Stomach (tissue), 9 donors: ENCODE data around the gene RAP2A. TPM values are rescaled to one million over a fixed set of nuclear protein-coding genes. Genes with fewer than 3 reads are reported as not detected.

Experiments
- DNase-seq, 2 donors: peaks; one replicate each; pipeline versions ENCODE4 v3.0.0 to v3.0.0-alpha.2; 2013 to 2019
- H3K27ac ChIP-seq, 5 donors: fragments of 200-600 bp in 4 of 5; sonication (generic) in 4 of 5; one replicate each; pipeline ENCODE4 v1.5.1; 2013 to 2019; ENCODE audit warnings: mild to moderate bottlenecking in 1 of 5, moderate library complexity in 1 of 5
- H3K27me3 ChIP-seq, 3 donors: fragments of 200-600 bp; sonication (generic); one replicate each; pipeline ENCODE4 v1.5.1; 2017 to 2019; ENCODE audit warnings: mixed run types in 1 of 3
- H3K36me3 ChIP-seq, 4 donors: fragments of 200-600 bp; sonication (generic); 1 replicate in 3 of 4; 2 replicates in 1 of 4; pipeline ENCODE4 v1.5.1; 2016 to 2019
- H3K4me1 ChIP-seq, 4 donors: fragments of 200-600 bp; sonication (generic); one replicate each; pipeline ENCODE4 v1.5.1; 2016 to 2019
- H3K4me3 ChIP-seq, 4 donors: fragments of 200-600 bp; sonication (generic) in 3 of 4; one replicate each; pipeline ENCODE4 v1.5.1; 2016 to 2019; ENCODE audit warnings: mild to moderate bottlenecking in 1 of 4
- H3K9me3 ChIP-seq, 4 donors: fragments of 200-600 bp; sonication (generic); one replicate each; pipeline ENCODE4 v1.5.1; 2016 to 2019
- CTCF ChIP-seq, 7 experiments: fragments of 450-650 bp in 4 of 7; fragments of 200-600 bp in 3 of 7; sonication (generic) in 3 of 7; IDR thresholded peaks; one replicate each; pipeline ENCODE4 v1.5.1; 2016 to 2019; ENCODE audit warnings: antibody characterized with exemption in 7 of 7, control low read depth in 2 of 7, mild to moderate bottlenecking in 1 of 7
- EP300 ChIP-seq: sonication (generic); formaldehyde crosslinking; IDR thresholded peaks from one replicate; pipeline ENCODE4 v1.6.1; 2017; ENCODE audit warnings: antibody characterized with exemption
- POLR2A ChIP-seq, 4 donors: fragments of 450-650 bp; IDR thresholded peaks; one replicate each; pipeline ENCODE4 v1.6.1; 2016; ENCODE audit warnings: antibody characterized with exemption in 4 of 4, control low read depth in 2 of 4, mild to moderate bottlenecking in 1 of 4, moderate library complexity in 1 of 4
- POLR2AphosphoS5 ChIP-seq, 3 donors: sonication (generic); formaldehyde crosslinking; IDR thresholded peaks; one replicate each; pipeline ENCODE4 v1.6.1; 2016; ENCODE audit warnings: antibody characterized with exemption in 3 of 3
- WGBS, 5 donors: extraction: QIAGEN DNeasy Blood & Tissue Kit in 3 of 5; methylation state at CpG; one replicate each; pipeline versions ENCODE4 v1.1.5 to v1.1.7; 2013 to 2018; 5-methylcytosine and 5-hydroxymethylcytosine counted together
- intact Hi-C: fragments of 100-400 bp; cut with DNase I; formaldehyde crosslinking; loops from one replicate; pipeline ENCODE4 v1.15.1; 2023; ENCODE audit warnings: low total_unique reads
- polyA plus RNA-seq, 3 donors: library from polyadenylated mRNA; stranded (reverse); fragments of 200-250 nt; gene quantifications; one replicate each; pipeline ENCODE4 v1.2.3, GENCODE V29; 2013
- total RNA-seq, 5 donors: library from RNA; depleted of rRNA; stranded (reverse); fragments of >200 nt; gene quantifications; one replicate each; pipeline versions ENCODE4 v1.1.0 to v1.2.3, GENCODE V29; 2014 to 2016
- donor health status: healthy with polysubstance abuse.
- donor health status: Bipolar disorder and iron deficiency.
- donor health status: healthy.

The RAP2A gene
- total and polyA plus RNA-seq, 8 donors: 2.6 to 51.0 (median 8.6) TPM

DNA sequence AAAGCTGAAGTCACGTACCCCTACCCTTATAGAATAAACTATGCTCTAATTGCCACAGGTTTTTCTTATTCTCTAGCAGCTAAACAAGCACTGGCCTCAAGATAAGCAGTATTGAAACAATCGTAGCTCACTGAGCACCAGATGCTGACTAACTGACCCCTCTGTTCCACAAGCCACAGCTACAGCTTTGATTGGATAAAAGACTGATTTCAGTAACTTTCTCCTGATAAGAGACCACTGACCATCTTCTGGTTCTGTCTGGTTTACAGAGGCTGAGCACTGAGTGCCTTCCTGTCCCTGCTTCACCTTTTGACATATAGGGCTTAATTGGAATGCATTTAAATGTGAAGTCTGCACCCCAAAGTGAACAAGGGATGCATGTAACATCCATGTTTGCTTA lies 8.4 kb upstream of the RAP2A start:
- intact Hi-C loops: no loop called here
- Histone ChIP-seq H3K9me3 (no peaks in the 10 kb centered on the region), H3K36me3 (no peaks in the 10 kb centered on the region), H3K4me1 (peaks cover 0 to 5% (median 0%) of the 10 kb centered on the region in 4 donors), H3K4me3 (no peak overlapping the region), H3K27me3 (no peaks in the 10 kb centered on the region), H3K27ac (no peak overlapping the region)
- DNase-seq: no peak
- TF ChIP-seq EP300 (no peak), POLR2A (IDR thresholded peaks at IDR 0.05) (no peak), CTCF (IDR thresholded peaks at IDR 0.05) (no peak), POLR2AphosphoS5 (IDR thresholded peaks at IDR 0.05) (no peak)
- WGBS, 5 donors: 35 to 59% (median 56%) methylated on average over 2 of the region's 2 CpGs

- no peaks in the 10 kb centered on the region for H3K36me3 ChIP-seq
- no peak for DNase-seq
- intact Hi-C loops: no loop called here
- H3K27me3 ChIP-seq: no peaks in the 10 kb centered on the region
- 77 to 91% (median 88%) methylated on average over 3 of the region's 3 CpGs for WGBS, 5 donors
- no peak overlapping the region for H3K27ac ChIP-seq
- TF ChIP-seq POLR2A (IDR thresholded peaks at IDR 0.05) (no peak), EP300 (no peak), POLR2AphosphoS5 (IDR thresholded peaks at IDR 0.05) (no peak), CTCF (IDR thresholded peaks at IDR 0.05) (no peak)
- H3K9me3 ChIP-seq: no peaks in the 10 kb centered on the region
- peaks cover 0 to 7% (median 0%) of the 10 kb centered on the region in 4 donors for H3K4me1 ChIP-seq
- H3K4me3 ChIP-seq: no peak overlapping the region
Measured at GRCh38 chr13:97426695-97427094, 7.3 kb upstream of the RAP2A start.

GRCh38 chr13:97429681-97430081 lies 4.3 kb upstream of the RAP2A start:
- no peaks in the 10 kb centered on the region for H3K9me3 ChIP-seq
- H3K36me3 ChIP-seq: no peaks in the 10 kb centered on the region
- peak overlapping the region in 3 of 5 donors; percentile 23 to 42 (median 38) for H3K27ac ChIP-seq
- intact Hi-C loops: no loop called here
- no peaks in the 10 kb centered on the region for H3K27me3 ChIP-seq
- H3K4me1 ChIP-seq: peaks cover 0 to 14% (median 7%) of the 10 kb centered on the region in 4 donors
- WGBS, 5 donors: 64 to 75% (median 70%) methylated on average over 6 of the region's 6 CpGs
- no peak for TF ChIP-seq CTCF (IDR thresholded peaks at IDR 0.05)
- no peak for TF ChIP-seq POLR2A (IDR thresholded peaks at IDR 0.05)
- no peak for TF ChIP-seq POLR2AphosphoS5 (IDR thresholded peaks at IDR 0.05)
- no peak for TF ChIP-seq EP300
- H3K4me3 ChIP-seq: peak overlapping the region in 1 of 4 donors; percentile 14
- DNase-seq: peak in 1 of 2 donors; percentile 49

- DNase-seq: no peak
- TF ChIP-seq CTCF (IDR thresholded peaks at IDR 0.05): no peak
- TF ChIP-seq EP300: no peak
- no peak for TF ChIP-seq POLR2A (IDR thresholded peaks at IDR 0.05)
- no peak for TF ChIP-seq POLR2AphosphoS5 (IDR thresholded peaks at IDR 0.05)
- no peaks in the 10 kb centered on the region for H3K36me3 ChIP-seq
- no peaks in the 10 kb centered on the region for H3K9me3 ChIP-seq
- H3K27me3 ChIP-seq: no peaks in the 10 kb centered on the region
- no peak overlapping the region for H3K4me3 ChIP-seq
- peak overlapping the region in 3 of 5 donors; percentile 23 to 42 (median 38) for H3K27ac ChIP-seq
- peaks cover 0 to 19% (median 10%) of the 10 kb centered on the region in 4 donors for H3K4me1 ChIP-seq
- intact Hi-C loops: no loop called here
- WGBS, 5 donors: 67 to 72% (median 69%) methylated on average over 4 of the region's 4 CpGs
Measured at GRCh38 chr13:97430296-97430695, 3.7 kb upstream of the RAP2A start.
